Neuronal stem cell (in vitro differentiated cells): ENCODE data around the gene SIRPB1.
"Not testable (repeated sequence)": the region's sequence is repeated elsewhere in the genome, so short reads cannot be mapped to it uniquely, and the experiment has no call there.

ENCODE experiments used
- DNase-seq: peaks from one replicate; pipeline ENCODE4 v3.0.0-alpha.2; 2013; ENCODE audit warnings: low spot score
- H2AFZ ChIP-seq: one replicate; pipeline ENCODE4 v1.6.1; 2013; ENCODE audit warnings: mild to moderate bottlenecking, low read length, inconsistent platforms
- H2AK5ac ChIP-seq: 2 replicates; pipeline ENCODE4 v1.6.1; 2013; ENCODE audit warnings: low read depth, mild to moderate bottlenecking, inconsistent platforms, low read length, moderate library complexity, mixed read lengths
- H2BK120ac ChIP-seq: 2 replicates; pipeline ENCODE4 v1.6.1; 2013; ENCODE audit warnings: low read depth, mild to moderate bottlenecking, inconsistent platforms, low read length, moderate library complexity, mixed read lengths
- H2BK12ac ChIP-seq: one replicate; pipeline ENCODE4 v1.6.1; 2013; ENCODE audit warnings: low read length, inconsistent platforms
- H2BK15ac ChIP-seq: 2 replicates; pipeline ENCODE4 v1.6.1; 2013; ENCODE audit warnings: mild to moderate bottlenecking, low read length, inconsistent platforms, mixed read lengths
- H2BK5ac ChIP-seq: one replicate; pipeline ENCODE4 v1.6.1; 2013; ENCODE audit warnings: inconsistent platforms, mild to moderate bottlenecking, low read length, moderate library complexity
- H3K14ac ChIP-seq: one replicate; pipeline ENCODE4 v1.6.1; 2013; ENCODE audit warnings: low read length, inconsistent platforms
- H3K18ac ChIP-seq: 2 replicates; pipeline ENCODE4 v1.6.1; 2013; ENCODE audit warnings: low read length, inconsistent platforms
- H3K23ac ChIP-seq: 2 replicates; pipeline ENCODE4 v1.6.1; 2013; ENCODE audit warnings: low read depth, mild to moderate bottlenecking, mixed read lengths, low read length, inconsistent platforms; ENCODE audit not compliant: poor library complexity
- H3K27ac ChIP-seq: replicated peaks from 3 replicates; pipeline ENCODE4 v1.5.1; 2013; ENCODE audit warnings: low read length, inconsistent platforms
- H3K27me3 ChIP-seq, 3 experiments: 2 replicates each; pipeline ENCODE4 v1.6.1; 2013; ENCODE audit warnings: low read length in 3 of 3, mild to moderate bottlenecking in 2 of 3, inconsistent platforms in 1 of 3, low read depth in 1 of 3, mixed read lengths in 1 of 3, moderate library complexity in 1 of 3; ENCODE audit not compliant: control insufficient read depth in 3 of 3, insufficient read depth in 3 of 3
- H3K36me3 ChIP-seq, 2 donors: replicated peaks in 1 of 2; 2 replicates each; pipeline ENCODE4 v1.6.1; 2013; ENCODE audit warnings: low read length in 2 of 2; ENCODE audit not compliant: control insufficient read depth in 2 of 2, insufficient read depth in 2 of 2
- H3K4ac ChIP-seq: 2 replicates; pipeline ENCODE4 v1.6.1; 2013; ENCODE audit warnings: inconsistent platforms, mild to moderate bottlenecking, low read length, moderate library complexity
- H3K4me1 ChIP-seq, 2 donors: 1 replicate in 1 of 2; 2 replicates in 1 of 2; pipeline ENCODE4 v1.6.1; 2013; ENCODE audit warnings: low read length in 2 of 2, low read depth in 1 of 2; ENCODE audit not compliant: control insufficient read depth in 2 of 2, insufficient read depth in 1 of 2
- H3K4me2 ChIP-seq: one replicate; pipeline ENCODE4 v1.6.1; 2013; ENCODE audit warnings: mild to moderate bottlenecking, low read length, inconsistent platforms; ENCODE audit not compliant: insufficient read depth, poor library complexity, severe bottlenecking
- H3K4me3 ChIP-seq, 2 donors: 2 replicates each; pipeline ENCODE4 v1.5.1; 2013; ENCODE audit warnings: low read length in 2 of 2, mild to moderate bottlenecking in 2 of 2, inconsistent platforms in 1 of 2, moderate library complexity in 1 of 2
- H3K79me1 ChIP-seq: one replicate; pipeline ENCODE4 v1.6.1; 2013; ENCODE audit warnings: low read depth, mild to moderate bottlenecking, inconsistent platforms, low read length, moderate library complexity
- H3K9ac ChIP-seq: one replicate; pipeline ENCODE4 v1.6.1; 2013; ENCODE audit warnings: mild to moderate bottlenecking, low read depth, low read length, inconsistent platforms; ENCODE audit not compliant: poor library complexity
- H3K9me3 ChIP-seq, 2 donors: replicated peaks in 1 of 2; 2 replicates each; pipeline versions ENCODE3 to v1.6.1; 2013; ENCODE audit warnings: low read length in 2 of 2, mild to moderate bottlenecking in 2 of 2, inconsistent platforms in 1 of 2, low read depth in 1 of 2, mixed read lengths in 1 of 2, moderate library complexity in 1 of 2; ENCODE audit not compliant: control insufficient read depth in 2 of 2, insufficient read depth in 1 of 2
- H4K8ac ChIP-seq: one replicate; pipeline ENCODE4 v1.6.1; 2013; ENCODE audit warnings: low read depth, mild to moderate bottlenecking, inconsistent platforms, low read length, moderate library complexity
- H4K91ac ChIP-seq: one replicate; pipeline ENCODE4 v1.6.1; 2013; ENCODE audit warnings: low read length, low read depth, mild to moderate bottlenecking, inconsistent platforms; ENCODE audit not compliant: poor library complexity
- WGBS, 2 donors: extraction: QIAGEN DNeasy Blood & Tissue Kit; methylation state at CpG; one replicate each; pipeline ENCODE4 v1.1.7; 2013; ENCODE audit warnings: missing lambda C conversion rate in 2 of 2, mixed read lengths in 1 of 2; ENCODE audit not compliant: insufficient read length in 2 of 2, insufficient replicate concordance in 1 of 2; ENCODE audit errors: extremely low coverage in 2 of 2; 5-methylcytosine and 5-hydroxymethylcytosine counted together

The SIRPB1 gene

GRCh38 chr20:1618479-1618878 lies 1.3 kb downstream of the SIRPB1 start:
- no peak overlapping the region for H3K14ac ChIP-seq
- no peak overlapping the region for H2BK5ac ChIP-seq
- H3K4me3 ChIP-seq = no peak overlapping the region
- H3K36me3 ChIP-seq = no peaks in the 10 kb centered on the region
- H3K18ac ChIP-seq = no peak overlapping the region
- no peak overlapping the region for H2BK15ac ChIP-seq
- H3K79me1 ChIP-seq = no peaks in the 10 kb centered on the region
- no peaks in the 10 kb centered on the region for H3K27me3 ChIP-seq
- no peak overlapping the region for H2BK120ac ChIP-seq
- no peak overlapping the region for H2AK5ac ChIP-seq
- no peak overlapping the region for H2AFZ ChIP-seq
- no peak overlapping the region for H4K91ac ChIP-seq
- no peak overlapping the region for H3K27ac ChIP-seq
- H3K23ac ChIP-seq = no peak overlapping the region
- H2BK12ac ChIP-seq = no peak overlapping the region
- no peaks in the 10 kb centered on the region for H3K9me3 ChIP-seq
- no peak for DNase-seq
- no peak overlapping the region for H4K8ac ChIP-seq
- no peak overlapping the region for H3K4me2 ChIP-seq
- no peak overlapping the region for H3K9ac ChIP-seq
- no peaks in the 10 kb centered on the region for H3K4me1 ChIP-seq
- H3K4ac ChIP-seq = no peak overlapping the region

- Histone ChIP-seq H4K91ac (no peak overlapping the region), H2BK12ac (no peak overlapping the region), H3K27ac (no peak overlapping the region), H4K8ac (no peak overlapping the region), H3K27me3 (no peaks in the 10 kb centered on the region), H3K18ac (no peak overlapping the region), H3K79me1 (no peaks in the 10 kb centered on the region), H3K4me3 (no peak overlapping the region), H3K4ac (no peak overlapping the region), H3K14ac (no peak overlapping the region), H3K4me1 (no peaks in the 10 kb centered on the region), H3K9ac (no peak overlapping the region), H3K9me3 (no peaks in the 10 kb centered on the region), H2AFZ (no peak overlapping the region), H3K4me2 (no peak overlapping the region), H2AK5ac (no peak overlapping the region), H3K36me3 (no peaks in the 10 kb centered on the region), H3K23ac (no peak overlapping the region), H2BK15ac (no peak overlapping the region), H2BK5ac (no peak overlapping the region), H2BK120ac (no peak overlapping the region)
- no peak for DNase-seq
These were observed 2.9 kb downstream of the SIRPB1 start for GRCh38 chr20:1616858-1617434.

GRCh38 chr20:1610404-1610803 lies 9.4 kb downstream of the SIRPB1 start:
- H3K18ac ChIP-seq, H3K4me2 ChIP-seq, H2BK15ac ChIP-seq, H3K23ac ChIP-seq, H2BK12ac ChIP-seq, H3K4ac ChIP-seq, H3K4me3 ChIP-seq, H3K9ac ChIP-seq, H2AK5ac ChIP-seq, H3K27ac ChIP-seq, DNase-seq, H3K27me3 ChIP-seq, H3K9me3 ChIP-seq, H2BK120ac ChIP-seq, H3K36me3 ChIP-seq, H3K79me1 ChIP-seq, H3K14ac ChIP-seq, H3K4me1 ChIP-seq, H2BK5ac ChIP-seq, H4K91ac ChIP-seq, H2AFZ ChIP-seq, H4K8ac ChIP-seq: not testable (repeated sequence)
- no CpG with 5 or more reads among the region's 5 CpGs for WGBS, 2 donors

- H3K79me1 ChIP-seq, H3K4me1 ChIP-seq, H3K23ac ChIP-seq, H2AK5ac ChIP-seq, H2BK15ac ChIP-seq, H3K27me3 ChIP-seq, DNase-seq, H3K14ac ChIP-seq, H3K18ac ChIP-seq, H4K91ac ChIP-seq, H2BK5ac ChIP-seq, H2BK120ac ChIP-seq, H3K36me3 ChIP-seq, H4K8ac ChIP-seq, H3K4ac ChIP-seq, H3K9ac ChIP-seq, H3K4me2 ChIP-seq, H2AFZ ChIP-seq, H3K27ac ChIP-seq, H2BK12ac ChIP-seq, H3K9me3 ChIP-seq, H3K4me3 ChIP-seq: not testable (repeated sequence)
- whole genome bisulfite sequencing, 2 donors = no CpG with 5 or more reads among the region's 5 CpGs
These were observed 11.0 kb downstream of the SIRPB1 start for GRCh38 chr20:1608678-1609347.
